ENCODE data around the gene NUCKS1. TPM values are rescaled to one million over a fixed set of nuclear protein-coding genes. Genes with fewer than 3 reads are reported as not detected.

Gene NUCKS1
- total and polyA plus RNA-seq, 2 of the 13 experiments (the other 11 are each of a cell fraction or from before 2014, with no cell fraction given), result 35.5 to 117 TPM

GRCh38 chr1:205693421-205693991 lies 56.5 kb downstream of the NUCKS1 start:
- POLR2A ChIA-PET, result interaction anchor here (1.0 to 1.1 kb wide), 2 partner anchors 15 to 16 kb away, joined by 3 to 5 read pairs; no protein-coding TSS in a partner anchor
- in situ Hi-C loops (cut with HindIII; ENCODE audit: extremely low pct_ligation_motif_present, low pct_unique_long_range_greater_than_20kb) (no loop called here), intact Hi-C loops (cut with micrococcal nuclease; ENCODE audit: unreplicated experiment) (no loop called here)
- H3K4me1 ChIP-seq (ENCODE audit: insufficient read depth, low read length), result peaks cover 79% of the 10 kb centered on the region
- peak overlapping the region; percentile 29 to 58 (median 49) for H3K4me3 ChIP-seq (replicated peaks in 1 of 3; ENCODE audit: insufficient read depth in 1 of 3, low read depth in 2 of 3, low read length in 3 of 3)
- H3K4me2 ChIP-seq (ENCODE audit: low read depth, low read length), result peak overlapping the region; percentile 85
- 3% methylated on average over 8 of the region's 12 CpGs for WGBS (ENCODE audit: low lambda C conversion rate)
- H3K27ac ChIP-seq (ENCODE audit: extremely low read length, insufficient read depth, low read length), result no peak overlapping the region
- no peaks in the 10 kb centered on the region for H3K9me3 ChIP-seq (ENCODE audit: low read length)
- no TSS peak for BruUV-seq (replicated peaks)
- CTCF ChIA-PET (ENCODE audit: low intra/inter-chr PET ratio, low total read pairs), result no interaction called here
- no peaks in the 10 kb centered on the region for H3K36me3 ChIP-seq (replicated peaks in 1 of 2; ENCODE audit: control insufficient read depth in 1 of 2, insufficient read depth in 2 of 2, low read length in 2 of 2)
- FAIRE-seq (no peak), ATAC-seq (peak; percentile 77), DNase-seq (ENCODE audit: low spot score) (no peak)
- no peaks in the 10 kb centered on the region for H4K20me1 ChIP-seq (ENCODE audit: insufficient read depth, low read length)
- H2AFZ ChIP-seq (ENCODE audit: low read length), result peak overlapping the region; percentile 71
- H3K79me2 ChIP-seq (ENCODE audit: insufficient read depth, low read length), result no peaks in the 10 kb centered on the region
- H3K9ac ChIP-seq (ENCODE audit: insufficient read depth, low read depth, low read length), result peak overlapping the region; percentile 41; the same call in 1 of the 2 replicates
- H3K27me3 ChIP-seq (ENCODE audit: control insufficient read depth in 1 of 2, insufficient read depth in 2 of 2, low read length in 2 of 2), result peaks cover 0 to 13% of the 10 kb centered on the region in 2 experiments; a peak in 2 of 5 replicates
- TF ChIP-seq ZNF687 (CRISPR knock-in tag; IDR thresholded peaks at IDR 0.05) (peak; percentile 40), ZFX (CRISPR knock-in tag; IDR thresholded peaks at IDR 0.05; ENCODE audit: low read depth) (peak; percentile 37; the same call in 1 of the 2 replicates), ELF3 (CRISPR knock-in tag; IDR thresholded peaks at IDR 0.05) (peak; percentile 70), FOXJ3 (CRISPR knock-in tag; IDR thresholded peaks at IDR 0.05; ENCODE audit: borderline replicate concordance) (no peak), UBTF (CRISPR knock-in tag; IDR thresholded peaks at IDR 0.05) (0 out of 2 replicates have a peak, but pooled peaks have one; percentile 23), PAXIP1 (CRISPR knock-in tag; conservative IDR thresholded peaks at IDR 0.05) (peak; percentile 25), ZNF619 (CRISPR knock-in tag; IDR thresholded peaks at IDR 0.05) (no peak), DPF2 (CRISPR knock-in tag; IDR thresholded peaks at IDR 0.05; ENCODE audit: borderline replicate concordance, low read depth) (0 out of 2 replicates have a peak, but pooled peaks have one; percentile 13), HIC2 (CRISPR knock-in tag; IDR thresholded peaks at IDR 0.05; ENCODE audit: low read depth) (0 out of 2 replicates have a peak, but pooled peaks have one; percentile 38), KDM2A (CRISPR knock-in tag; IDR thresholded peaks at IDR 0.05; ENCODE audit: borderline replicate concordance, low read depth) (no peak)

Measured in HepG2 (cell line).